Activated CD4-positive, CD25-positive, alpha-beta regulatory T cell treated with anti-CD3 and anti-CD28 coated beads, Interleukin-2, amount 50 U/mL, for 16 hours (primary cell): ENCODE data around the gene SUMF1.

Experiments used
- DNase-seq: peaks from one replicate; pipeline ENCODE4 v3.0.0-alpha.2; 2020; ENCODE audit warnings: low read depth, low spot score

SUMF1 gene

GRCh38 chr3:4387210-4388204, 79.6 kb downstream of the SUMF1 start:
- DNase-seq = no peak

- no peak for DNase-seq
These were observed 81.9 kb downstream of the SUMF1 start for GRCh38 chr3:4385201-4385600.

GRCh38 chr3:4380013-4380412, 87.1 kb downstream of the SUMF1 start:
- DNase-seq = no peak

- no peak for DNase-seq
These were observed 90.6 kb downstream of the SUMF1 start for GRCh38 chr3:4376499-4376898.

- no peak for DNase-seq
These were observed 91.2 kb downstream of the SUMF1 start for GRCh38 chr3:4375911-4376310.

- no peak for DNase-seq
These were observed 93.4 kb downstream of the SUMF1 start for GRCh38 chr3:4373669-4374068.

- DNase-seq = no peak
These were observed 104.5 kb downstream of the SUMF1 start for GRCh38 chr3:4362523-4362922.

GRCh38 chr3:4360817-4361216, 106.3 kb downstream of the SUMF1 start:
- no peak for DNase-seq

- DNase-seq = no peak
These were observed 107.1 kb downstream of the SUMF1 start for GRCh38 chr3:4359805-4360502.

GRCh38 chr3:4358273-4358672, 108.8 kb downstream of the SUMF1 start:
- no peak for DNase-seq

GRCh38 chr3:4356546-4357410, 110.3 kb downstream of the SUMF1 start:
- DNase-seq = no peak

GRCh38 chr3:4356220-4356540, 110.9 kb downstream of the SUMF1 start:
- no peak for DNase-seq

GRCh38 chr3:4355401-4356219, 111.5 kb downstream of the SUMF1 start:
- no peak for DNase-seq

GRCh38 chr3:4351872-4352271, 115.2 kb downstream of the SUMF1 start:
- no peak for DNase-seq

GRCh38 chr3:4351164-4351855, 115.8 kb downstream of the SUMF1 start:
- no peak for DNase-seq

- peak; percentile 30 for DNase-seq
These were observed 116.3 kb downstream of the SUMF1 start for GRCh38 chr3:4350789-4351163.

GRCh38 chr3:4343258-4343657, 123.8 kb downstream of the SUMF1 start:
- DNase-seq = no peak

- DNase-seq = no peak
These were observed 125.8 kb downstream of the SUMF1 start for GRCh38 chr3:4341336-4341675.

GRCh38 chr3:4340411-4341335, 126.4 kb downstream of the SUMF1 start:
- no peak for DNase-seq

GRCh38 chr3:4340077-4340410, 127.0 kb downstream of the SUMF1 start:
- no peak for DNase-seq
